Right hindlimb (tissue), 1 donor: ENCODE measurements around the gene SDR42E1.
"Not testable (repeated sequence)": the region's sequence is repeated elsewhere in the genome, so short reads cannot be mapped to it uniquely, and the experiment has no call there.

Experiments
- DNase-seq: peaks from one replicate; pipeline ENCODE4 v3.0.0-alpha.2; 2018

SDR42E1 gene

DNA sequence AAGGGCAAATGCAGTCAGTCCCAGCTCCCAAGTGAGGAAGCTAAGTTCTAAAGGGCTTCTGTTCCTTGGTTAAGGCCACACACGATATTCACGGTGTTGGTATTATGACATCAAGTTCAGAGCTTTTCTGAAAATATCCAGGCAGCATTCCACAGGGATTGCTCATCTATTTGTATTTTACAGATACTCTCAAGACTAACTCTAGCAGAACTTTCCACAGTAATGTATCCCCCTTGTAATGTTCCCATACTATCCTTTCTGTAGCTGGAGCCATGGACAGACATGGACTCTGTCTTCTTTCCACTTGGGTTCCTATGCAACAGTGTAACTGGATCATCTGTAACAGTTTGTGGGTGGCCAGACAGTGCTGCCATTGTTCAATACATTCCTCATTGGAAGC, 13.5 kb downstream of the SDR42E1 start:
- no peak for DNase-seq

DNA sequence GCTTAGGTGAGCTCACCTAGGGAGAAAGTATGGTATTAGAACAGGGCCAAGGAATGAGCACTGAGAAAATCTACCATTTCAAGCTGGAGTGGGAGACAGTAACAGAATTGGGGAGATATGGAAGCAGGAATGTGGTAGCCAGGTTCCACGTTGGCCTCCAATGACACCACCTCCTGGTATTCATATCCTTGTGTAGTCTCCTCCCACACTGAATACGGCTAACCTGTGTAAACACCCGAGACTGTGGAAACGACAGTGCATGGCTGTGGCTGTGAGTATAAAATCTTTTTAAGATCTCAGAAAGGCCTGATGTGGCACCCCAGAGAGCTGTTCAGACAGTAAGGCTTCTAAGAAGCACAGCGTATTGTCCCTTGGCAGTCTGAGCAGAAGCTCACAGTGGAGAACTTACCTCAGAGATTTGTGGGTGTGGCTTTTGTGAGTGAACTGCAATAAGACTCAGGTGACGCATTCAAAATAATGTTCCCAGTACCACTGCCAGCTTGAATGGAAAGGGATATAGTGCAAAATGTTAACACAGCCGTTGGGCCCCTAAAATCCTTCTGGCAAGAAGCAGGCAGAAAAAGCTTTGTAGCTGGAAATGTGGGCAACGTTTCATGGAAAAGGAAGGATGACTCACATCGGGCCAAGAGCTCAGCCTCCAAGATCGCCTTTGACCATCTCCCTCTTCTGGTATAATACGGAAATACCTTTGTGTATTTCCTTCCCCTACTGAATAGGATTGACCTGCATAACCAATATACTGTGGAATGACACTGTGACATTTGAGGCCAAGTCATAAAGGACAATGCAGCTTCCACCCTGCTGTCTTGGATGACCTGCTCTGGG, 14.4 kb downstream of the SDR42E1 start:
- DNase-seq = peak; percentile 48

DNA sequence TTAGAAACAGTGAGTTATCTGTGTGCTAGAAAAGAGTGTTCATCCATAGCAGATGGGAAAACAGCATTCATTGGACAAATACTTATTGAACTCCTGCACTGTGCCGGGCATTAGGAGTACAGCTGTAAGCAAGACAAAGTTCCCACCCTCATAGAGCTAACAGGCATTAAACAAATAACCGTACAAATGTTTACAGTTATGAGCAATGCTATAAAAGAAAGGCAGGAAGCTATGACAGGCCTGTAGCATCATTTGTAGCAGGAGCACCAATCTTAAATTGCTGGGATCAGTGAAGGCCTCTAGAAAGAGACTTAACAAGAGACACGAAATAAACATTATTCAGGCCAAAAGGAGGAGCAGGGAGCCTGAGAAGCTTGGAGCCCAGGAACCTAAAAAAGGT, 15.6 kb downstream of the SDR42E1 start:
- DNase-seq = no peak

DNA sequence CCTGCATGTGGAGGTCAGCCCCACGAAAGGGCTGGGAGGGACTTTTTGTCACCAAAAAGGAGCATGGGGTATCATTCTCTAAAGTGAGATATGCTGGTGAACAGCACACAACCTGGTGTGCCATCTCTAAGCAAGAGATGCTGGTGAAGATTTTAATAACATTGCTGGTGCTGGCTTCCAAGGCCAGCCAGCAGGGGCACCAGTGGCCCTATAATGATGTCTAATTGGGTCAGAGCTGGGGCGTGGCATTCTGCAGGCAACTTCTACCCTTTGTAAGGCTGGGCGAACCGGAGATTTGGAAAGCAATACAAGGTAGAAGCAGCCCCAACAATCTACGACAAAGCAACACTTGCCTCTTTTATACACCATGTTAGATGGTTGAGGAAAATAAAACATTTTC, 16.8 kb downstream of the SDR42E1 start:
- no peak for DNase-seq

DNA sequence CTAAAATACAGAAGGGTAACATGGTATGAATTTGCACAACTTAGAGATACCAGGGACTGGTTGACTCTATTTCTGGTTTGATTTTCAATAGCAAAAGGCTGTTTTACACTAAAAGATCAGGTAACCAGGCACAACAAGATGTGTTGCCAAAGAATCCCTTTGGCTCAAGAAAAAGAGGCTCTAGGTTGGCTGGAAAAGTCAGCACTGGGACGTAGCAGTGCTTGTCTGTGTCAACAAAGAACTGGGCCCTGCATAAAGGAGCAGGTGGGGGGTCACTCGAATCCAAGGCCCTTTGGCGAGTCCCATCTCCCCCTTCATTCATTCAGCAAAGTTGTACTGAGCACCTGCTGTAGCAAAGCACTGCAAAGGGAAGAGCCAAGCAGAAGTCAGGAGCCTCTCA, 18.4 kb downstream of the SDR42E1 start:
- no peak for DNase-seq

DNA sequence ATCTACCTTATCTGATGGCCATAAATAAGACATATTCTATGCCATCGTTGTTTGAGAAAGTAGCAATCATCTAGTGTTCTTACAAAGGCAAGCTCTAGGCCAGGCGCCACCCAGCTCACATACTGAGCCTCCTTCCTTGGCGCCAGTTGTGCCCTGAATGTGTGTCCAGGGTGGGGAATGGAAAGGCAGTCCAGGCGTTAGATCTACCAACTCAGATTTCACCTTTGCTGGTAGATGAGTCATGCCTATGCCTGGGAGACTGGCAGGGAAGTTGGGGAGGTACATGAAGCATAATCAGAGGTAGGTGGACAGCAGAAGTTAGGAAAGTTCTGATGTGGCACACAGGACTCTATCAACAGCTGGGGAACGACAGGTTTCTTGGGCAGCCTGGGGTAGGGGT, 23.6 kb downstream of the SDR42E1 start:
- no peak for DNase-seq

DNA sequence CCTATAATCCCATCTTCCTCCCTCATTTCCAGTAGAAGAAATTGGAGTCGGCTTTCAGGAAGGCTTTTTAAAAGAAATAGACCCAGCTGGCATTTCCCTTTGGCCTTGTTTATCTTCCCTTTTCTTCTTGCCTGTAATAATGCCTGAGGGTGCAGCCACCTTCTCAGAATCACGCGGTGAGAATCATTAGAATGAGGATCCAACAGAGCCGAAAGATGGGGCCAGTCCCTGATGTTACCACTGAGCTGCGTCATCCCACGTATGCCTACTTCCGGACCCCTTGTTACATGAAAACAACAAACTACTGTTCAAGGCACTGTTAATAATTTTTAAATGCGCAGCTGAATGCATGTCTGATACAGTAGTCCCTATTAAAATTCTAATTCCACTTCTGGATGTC, 24.1 kb downstream of the SDR42E1 start:
- DNase-seq = no peak

DNA sequence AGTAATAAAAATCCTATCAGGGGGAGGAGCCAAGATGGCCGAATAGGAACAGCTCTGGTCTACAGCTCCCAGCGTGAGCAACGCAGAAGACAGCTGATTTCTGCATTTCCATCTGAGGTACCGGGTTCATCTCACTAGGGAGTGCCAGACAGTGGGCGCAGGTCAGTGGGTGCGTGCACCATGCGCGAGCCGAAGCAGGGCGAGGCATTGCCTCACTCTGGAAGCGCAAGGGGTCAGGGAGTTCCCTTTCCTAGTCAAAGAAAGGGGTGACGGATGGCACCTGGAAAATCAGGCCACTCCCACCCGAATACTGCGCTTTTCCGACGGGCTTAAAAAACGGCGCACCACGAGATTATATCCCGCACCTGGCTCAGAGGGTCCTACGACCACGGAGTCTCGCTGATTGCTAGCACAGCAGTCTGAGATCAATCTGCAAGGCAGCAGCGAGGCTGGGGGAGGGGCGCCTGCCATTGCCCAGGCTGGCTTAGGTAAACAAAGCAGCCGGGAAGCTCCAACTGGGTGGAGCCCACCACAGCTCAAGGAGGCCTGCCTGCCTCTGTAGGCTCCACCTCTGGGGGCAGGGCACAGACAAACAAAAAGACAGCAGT, 33.8 kb downstream of the SDR42E1 start:
- not testable (repeated sequence) for DNase-seq

DNA sequence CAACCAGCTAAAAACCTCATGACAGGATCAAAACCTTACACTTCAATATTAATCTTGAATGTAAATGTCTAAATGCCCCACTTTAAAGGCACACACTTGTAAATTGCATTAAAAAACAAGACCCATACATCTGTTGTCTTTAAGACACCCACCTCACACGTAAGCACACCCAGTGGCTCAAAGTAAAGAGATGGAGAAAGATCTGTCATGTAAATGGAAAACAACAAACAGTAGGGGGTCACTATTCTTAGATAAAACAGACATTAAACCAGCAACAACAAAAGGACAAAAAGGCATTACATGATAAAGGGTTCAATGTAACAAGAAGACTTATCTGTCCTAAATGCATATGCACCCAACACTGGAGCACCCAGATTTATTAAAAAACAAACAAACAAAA, 35.6 kb downstream of the SDR42E1 start:
- DNase-seq = no peak

DNA sequence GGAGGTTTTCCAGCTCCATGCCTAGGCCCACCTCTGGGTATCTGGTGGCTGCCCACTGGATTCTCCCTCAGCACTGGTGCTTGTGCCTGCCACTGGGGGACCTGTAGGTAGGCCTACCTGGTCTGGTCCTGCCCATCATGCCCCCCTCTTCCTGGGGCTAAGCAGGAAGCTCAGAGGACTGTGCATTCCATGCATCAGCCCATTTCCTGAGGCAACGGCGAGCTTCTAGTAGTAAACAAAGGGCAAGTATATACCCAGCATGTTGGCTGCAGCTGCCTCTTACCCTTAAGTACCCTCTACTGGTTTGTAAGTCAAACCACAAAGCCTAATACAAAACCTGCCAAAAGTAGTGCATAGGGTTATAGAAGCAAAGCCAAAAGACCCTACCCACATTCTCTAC, 37.5 kb downstream of the SDR42E1 start:
- no peak for DNase-seq

DNA sequence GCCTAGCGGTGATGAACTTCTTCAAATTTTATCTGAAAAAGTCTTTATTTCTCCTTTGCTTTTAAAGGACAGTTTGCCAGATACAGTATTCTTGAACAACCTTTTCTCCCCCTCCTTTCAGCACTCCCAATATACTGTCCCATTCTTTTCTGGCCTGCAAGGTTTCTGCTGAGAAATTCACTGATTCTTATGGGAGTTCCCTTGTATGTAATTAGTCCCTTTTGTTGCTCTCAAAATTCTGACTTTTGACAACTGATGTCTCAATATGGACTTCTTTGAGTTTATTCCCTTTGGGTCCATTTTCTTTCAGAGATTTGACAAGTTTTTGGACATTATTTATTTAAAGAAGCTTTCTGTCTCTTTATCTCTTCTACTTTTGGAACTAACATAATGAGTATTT, 39.4 kb downstream of the SDR42E1 start:
- no peak for DNase-seq

DNA sequence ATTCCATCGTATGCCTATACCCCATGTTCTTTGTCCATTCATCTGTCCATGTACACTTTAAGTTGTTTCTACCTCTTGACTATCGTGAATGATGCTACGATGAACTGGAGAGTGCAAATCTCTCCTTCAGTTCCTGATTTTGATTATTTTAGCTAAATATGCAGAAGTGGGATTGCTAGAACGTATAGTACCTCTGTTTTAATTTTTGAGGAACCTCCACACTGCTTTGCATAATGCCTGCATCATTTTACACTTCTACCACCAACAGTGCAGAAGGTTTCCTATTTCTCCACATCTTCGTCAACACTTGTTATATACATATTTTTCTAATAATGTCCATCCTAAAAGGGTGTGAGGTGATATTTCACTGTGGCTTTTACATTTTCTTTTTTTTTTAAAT, 43.9 kb downstream of the SDR42E1 start:
- DNase-seq = no peak

DNA sequence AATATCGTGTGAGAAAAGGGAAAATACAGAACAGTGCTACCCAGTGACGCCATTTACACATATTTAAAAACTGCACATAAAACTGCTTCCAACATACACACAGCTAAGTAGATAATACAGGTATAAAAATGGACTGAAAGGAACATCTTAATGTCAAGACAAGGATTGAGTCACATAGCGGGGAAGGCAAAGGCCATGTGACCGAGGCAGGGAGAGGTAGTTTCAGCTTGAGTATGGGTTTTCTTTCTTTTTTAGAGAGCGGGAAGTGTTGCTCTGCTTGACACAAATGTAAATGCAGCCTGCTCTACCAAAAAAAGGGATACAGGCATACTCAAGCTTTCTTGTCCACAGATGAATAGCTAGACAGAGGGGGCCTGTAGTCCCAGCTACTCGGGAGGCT, 46.5 kb downstream of the SDR42E1 start:
- DNase-seq = no peak

DNA sequence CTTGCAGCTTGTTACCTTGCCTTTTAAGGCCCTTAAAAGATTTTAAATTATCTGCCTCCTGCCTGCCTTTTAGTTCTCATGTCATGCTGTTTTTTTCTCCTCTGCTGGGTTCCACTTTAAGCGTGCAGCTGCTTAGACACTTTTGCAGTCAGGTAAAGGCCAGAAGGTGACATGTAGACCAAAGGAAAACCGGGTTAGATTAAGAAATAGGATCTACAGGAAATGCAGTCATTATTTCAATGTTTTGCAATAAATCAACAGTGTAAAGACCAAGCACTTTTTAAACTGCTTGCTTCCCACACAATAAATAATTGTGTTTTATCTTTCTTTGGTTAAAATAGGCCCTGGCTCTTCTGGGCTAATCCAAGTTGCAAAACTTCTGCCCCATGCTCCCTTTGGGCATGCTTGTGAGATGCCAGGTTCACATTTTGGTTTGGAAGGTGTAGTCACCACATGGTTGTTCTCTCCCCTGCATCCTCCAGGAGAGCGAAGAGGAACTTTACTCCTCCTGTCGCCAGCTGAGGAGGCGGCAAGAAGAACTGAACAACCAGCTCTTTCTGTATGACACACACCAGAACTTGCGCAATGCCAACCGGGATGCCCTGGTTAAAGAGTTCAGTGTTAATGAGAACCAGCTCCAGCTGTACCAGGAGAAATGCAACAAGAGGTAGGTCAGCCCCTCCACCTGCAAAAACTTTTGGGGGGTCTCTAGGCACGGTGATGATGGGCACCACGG, 54.9 kb downstream of the SDR42E1 start:
- DNase-seq = no peak

DNA sequence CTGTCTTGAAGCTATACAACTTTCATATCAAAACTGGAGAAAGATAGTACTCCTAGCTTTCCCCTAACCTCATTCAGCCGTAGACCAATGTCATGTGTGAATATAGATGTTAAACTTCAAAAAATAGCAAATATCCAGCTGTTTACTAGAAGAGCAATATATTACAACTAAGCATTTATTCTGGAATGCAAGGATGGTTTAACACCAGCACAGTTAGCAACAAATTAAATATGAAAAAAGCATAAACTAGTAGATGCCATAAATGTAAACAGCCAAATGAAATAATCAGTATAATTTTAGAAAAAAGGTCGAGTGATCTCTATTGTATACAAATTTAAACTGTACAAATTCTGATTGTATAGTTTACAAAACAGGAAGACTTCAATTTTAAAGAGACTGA, 59.7 kb downstream of the SDR42E1 start:
- DNase-seq = no peak

DNA sequence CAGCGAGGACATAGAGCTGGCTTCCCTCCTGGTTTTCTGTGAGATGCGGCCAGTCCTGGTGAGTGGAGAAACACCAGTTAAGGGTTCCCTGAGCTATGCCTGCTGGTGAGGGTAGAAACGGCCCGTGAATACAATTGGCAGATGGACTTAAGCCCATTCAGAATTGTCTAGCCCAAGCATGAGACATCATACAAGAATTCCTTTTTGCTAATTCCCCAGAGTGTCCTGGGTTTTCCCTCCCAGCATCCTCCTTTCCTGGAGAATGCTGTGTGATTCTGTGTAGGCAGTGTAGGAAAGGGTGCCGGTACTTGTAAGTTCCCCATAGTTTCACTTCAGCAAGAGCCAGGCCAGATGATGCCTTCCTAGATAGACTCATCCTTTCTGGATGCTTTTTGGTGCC, 65.1 kb downstream of the SDR42E1 start:
- no peak for DNase-seq

DNA sequence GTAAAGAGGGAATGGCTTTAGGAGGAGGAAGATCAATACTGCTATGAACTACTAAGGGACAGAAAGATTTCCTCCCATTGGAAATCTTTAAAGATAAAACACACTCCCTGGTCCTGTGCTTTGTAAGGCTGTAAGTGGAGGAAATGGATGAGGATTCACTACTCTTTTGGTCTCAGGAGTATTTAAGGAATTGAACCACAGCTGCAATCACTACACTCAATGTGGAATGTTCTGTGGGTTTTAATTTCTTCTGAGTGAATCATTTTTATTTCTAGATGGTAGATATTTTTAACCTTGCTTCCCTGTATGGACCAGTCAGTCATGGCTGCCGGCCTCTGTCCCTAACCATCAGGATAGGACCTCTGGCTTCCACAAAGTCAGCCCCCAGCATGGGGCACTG, 65.6 kb downstream of the SDR42E1 start:
- DNase-seq = no peak

DNA sequence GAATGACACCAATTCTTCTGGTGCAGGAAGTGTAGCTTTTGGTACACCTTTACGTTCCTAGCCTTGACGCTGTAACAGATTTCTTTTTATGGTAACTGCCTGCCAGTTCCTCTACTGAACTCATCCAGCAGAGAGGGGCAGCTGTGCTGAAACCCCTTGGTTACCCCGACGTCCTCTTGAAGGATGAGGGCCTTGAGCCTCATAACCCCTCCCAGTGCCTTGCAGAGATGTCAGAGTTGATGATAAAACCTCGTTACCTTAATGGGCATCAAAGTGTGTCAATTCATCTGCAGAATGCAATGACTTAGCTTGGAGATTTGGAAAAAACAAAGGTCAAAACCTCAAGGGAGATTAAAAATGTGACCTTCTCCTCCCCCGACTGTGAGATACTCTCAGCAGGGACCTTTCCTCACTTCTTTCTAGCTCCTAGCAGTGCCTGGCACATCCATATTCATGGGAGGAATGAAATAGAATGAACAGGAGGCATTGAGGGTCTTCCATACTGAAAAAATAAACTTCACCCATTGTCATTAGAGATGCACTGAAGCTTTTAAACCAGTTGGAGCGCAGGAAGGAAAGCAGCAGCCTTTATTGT, 69.2 kb downstream of the SDR42E1 start:
- no peak for DNase-seq

DNA sequence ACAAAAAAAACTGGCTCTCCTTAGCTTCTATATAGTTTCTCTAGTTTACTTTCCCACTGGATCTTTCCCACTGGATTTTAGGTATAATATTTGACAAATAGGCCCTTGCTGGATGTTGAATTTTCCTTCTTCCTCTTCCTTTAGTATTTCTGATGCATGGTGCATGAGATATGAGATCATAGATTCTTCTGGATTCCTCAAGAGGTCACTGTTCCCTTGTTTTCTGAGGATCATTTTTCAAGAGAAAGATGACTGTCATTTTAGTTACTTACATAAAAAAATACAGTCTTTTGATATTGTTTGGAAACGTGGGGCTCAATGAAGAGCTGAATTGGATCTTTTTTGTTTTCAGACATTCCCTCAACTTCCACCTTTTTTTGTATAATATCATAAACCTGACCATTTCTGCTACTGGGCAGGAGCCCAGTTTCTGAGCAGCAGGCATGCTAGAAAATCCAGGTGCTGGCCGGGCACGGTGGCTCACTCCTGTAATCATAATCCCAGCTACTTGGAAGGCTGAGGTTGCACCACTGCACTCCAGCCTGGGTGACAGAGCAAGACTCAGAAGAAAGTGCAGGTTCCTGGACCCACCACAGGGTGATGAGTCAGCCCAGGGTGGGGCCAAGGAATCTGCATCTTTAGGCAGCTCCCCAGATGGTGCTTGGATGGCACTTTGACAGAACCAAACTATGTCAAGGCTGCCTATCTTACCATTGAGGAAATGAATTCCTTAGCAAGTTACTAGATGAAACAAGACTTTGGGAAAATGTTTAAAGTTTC, 70.3 kb downstream of the SDR42E1 start:
- no peak for DNase-seq

DNA sequence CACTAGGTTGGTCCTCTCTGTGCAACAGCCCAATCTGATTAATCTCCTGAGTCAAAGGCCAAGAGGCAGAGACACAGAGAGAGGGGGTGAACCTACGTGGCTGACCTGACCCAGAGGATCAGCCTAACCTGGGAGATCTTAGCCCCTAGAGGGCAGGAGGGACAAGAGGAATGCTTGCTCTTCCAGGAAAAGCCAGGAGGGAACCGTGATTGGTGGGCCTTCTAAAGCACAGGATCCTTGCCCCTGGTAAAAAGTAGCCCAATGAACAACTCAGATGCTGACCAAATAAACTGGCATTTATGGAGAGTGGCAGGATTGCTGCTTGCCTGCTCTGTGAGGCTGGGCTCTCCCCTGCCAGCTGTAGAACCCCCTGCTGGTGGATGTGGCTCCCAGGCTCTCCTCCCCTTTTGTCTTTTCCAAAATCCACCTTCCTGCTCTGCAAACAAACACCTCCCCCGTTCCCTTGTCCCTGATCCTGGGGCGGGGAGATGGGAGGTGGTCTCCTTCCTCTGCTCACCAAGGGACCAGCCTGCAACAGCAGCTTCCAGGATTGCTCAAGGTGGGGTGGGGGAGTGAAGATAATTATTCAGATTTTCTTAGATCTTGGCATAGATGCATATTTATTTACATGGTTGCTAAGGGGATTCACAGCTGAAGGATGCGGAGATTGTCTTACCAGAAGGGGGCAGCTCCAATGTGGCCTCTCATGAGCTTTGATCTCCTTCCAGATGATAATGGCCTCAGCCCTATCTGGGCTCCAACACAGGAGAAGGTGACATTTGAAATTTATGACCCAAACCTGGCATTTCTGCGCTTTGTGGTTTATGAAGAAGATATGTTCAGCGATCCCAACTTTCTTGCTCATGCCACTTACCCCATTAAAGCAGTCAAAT, 71.9 kb downstream of the SDR42E1 start:
- DNase-seq = no peak
